GM12873 (cell line): ENCODE results near the gene ZNF232.

Source experiments
- TF ChIP-seq, protein P1 (sequence below): IDR thresholded peaks from 2 replicates; pipeline ENCODE4 v1.5.1; 2012; ENCODE audit warnings: low read depth, mild to moderate bottlenecking, moderate library complexity, low read length, control low read depth; ENCODE audit not compliant: insufficient read depth; ENCODE audit errors: missing control alignments

ZNF232 gene

DNA sequence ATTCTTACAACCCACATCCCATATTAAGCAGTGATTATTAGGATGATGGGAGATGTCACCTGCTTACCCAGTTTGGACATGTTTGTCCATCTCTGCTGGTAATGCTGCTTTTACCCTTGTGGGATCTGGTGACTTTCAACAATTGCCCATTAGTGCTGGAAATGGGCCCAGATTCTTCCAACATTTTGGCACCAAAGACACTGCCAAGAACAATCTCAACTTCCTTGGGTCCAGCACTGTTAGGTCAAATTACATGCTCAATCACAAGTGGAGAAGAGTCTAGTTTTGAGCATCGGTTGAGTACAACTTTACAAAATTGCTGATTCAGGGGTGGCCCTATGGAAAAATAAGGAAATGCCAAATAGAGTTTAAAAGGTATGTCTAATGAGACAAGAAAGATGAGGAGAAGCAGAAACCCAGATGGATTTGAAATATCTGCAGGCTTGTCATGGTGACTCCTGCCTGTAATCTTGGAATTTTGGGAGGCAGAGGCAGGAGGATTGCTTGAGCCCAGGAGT lies 46.4 kb downstream of the ZNF232 start:
- TF ChIP-seq, protein P1, sequence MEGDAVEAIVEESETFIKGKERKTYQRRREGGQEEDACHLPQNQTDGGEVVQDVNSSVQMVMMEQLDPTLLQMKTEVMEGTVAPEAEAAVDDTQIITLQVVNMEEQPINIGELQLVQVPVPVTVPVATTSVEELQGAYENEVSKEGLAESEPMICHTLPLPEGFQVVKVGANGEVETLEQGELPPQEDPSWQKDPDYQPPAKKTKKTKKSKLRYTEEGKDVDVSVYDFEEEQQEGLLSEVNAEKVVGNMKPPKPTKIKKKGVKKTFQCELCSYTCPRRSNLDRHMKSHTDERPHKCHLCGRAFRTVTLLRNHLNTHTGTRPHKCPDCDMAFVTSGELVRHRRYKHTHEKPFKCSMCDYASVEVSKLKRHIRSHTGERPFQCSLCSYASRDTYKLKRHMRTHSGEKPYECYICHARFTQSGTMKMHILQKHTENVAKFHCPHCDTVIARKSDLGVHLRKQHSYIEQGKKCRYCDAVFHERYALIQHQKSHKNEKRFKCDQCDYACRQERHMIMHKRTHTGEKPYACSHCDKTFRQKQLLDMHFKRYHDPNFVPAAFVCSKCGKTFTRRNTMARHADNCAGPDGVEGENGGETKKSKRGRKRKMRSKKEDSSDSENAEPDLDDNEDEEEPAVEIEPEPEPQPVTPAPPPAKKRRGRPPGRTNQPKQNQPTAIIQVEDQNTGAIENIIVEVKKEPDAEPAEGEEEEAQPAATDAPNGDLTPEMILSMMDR: no peak
